Non-pigmented ciliary epithelial cell (primary cell): ENCODE results near the gene LRMDA.
"Not testable (repeated sequence)": the region's sequence is repeated elsewhere in the genome, so short reads cannot be mapped to it uniquely, and the experiment has no call there.

ENCODE experiments used
- DNase-seq: peaks from one replicate; pipeline ENCODE4 v3.0.0-alpha.2; 2010; ENCODE audit warnings: low read depth

Gene LRMDA

DNA sequence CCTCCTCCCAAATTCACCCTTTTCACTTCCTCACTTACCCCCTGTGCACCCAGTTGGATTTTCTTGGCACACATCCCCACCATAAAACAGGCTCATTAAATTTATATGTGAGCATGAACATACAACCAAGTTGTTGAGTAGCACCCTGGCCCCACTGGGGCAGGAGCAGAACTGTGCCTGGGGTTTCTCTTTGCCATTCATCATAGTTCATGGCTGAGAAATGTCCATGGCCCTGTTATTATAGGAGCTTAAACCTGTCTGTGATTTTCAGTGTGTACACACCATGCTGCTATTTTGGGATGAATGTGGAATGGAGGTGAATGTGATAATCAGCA, 618.8 kb downstream of the LRMDA start:
- no peak for DNase-seq

DNA sequence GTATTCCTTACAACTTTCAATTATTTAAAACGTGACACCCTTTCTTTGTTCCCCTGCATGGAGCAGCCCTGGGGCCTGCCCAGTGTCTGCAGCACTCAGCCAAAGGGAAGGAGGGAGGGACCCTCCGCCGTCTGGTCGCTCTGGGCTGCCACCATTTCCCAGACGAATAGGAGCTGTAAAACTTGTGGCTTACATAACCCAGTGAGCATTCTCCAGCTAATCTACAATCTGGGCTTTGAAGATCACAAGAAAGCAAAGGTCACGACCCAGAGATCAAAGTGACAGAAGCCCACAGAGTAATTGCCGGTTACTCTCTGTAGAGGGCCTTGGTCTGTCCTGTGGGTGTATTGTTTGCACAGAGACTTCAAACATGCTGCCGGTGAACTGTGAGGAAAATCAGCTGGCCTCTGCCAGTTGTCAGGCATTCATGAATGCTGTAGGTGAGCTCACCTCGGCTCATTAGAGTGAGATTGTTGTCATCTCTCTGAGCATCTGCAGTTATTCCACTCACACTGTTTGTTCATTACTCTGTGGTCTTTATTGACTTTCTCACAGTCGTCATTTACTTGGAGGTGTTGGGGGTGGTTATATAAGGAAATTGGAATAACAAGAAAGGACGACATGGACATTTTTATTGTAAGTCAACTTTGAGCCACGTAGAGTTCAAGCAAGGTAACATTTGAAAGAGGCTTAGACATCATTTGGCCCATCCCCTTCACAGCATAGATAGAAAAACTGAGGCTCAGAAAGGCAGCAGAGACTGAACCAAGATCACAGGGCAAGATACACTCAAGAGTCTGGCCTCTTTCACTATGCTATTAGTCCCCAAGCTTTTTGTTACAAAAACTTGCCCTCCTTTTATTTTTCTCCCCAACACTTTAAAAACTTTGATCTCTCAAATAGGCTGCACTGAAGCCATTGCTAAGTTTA, 619.8 kb downstream of the LRMDA start:
- no peak for DNase-seq

DNA sequence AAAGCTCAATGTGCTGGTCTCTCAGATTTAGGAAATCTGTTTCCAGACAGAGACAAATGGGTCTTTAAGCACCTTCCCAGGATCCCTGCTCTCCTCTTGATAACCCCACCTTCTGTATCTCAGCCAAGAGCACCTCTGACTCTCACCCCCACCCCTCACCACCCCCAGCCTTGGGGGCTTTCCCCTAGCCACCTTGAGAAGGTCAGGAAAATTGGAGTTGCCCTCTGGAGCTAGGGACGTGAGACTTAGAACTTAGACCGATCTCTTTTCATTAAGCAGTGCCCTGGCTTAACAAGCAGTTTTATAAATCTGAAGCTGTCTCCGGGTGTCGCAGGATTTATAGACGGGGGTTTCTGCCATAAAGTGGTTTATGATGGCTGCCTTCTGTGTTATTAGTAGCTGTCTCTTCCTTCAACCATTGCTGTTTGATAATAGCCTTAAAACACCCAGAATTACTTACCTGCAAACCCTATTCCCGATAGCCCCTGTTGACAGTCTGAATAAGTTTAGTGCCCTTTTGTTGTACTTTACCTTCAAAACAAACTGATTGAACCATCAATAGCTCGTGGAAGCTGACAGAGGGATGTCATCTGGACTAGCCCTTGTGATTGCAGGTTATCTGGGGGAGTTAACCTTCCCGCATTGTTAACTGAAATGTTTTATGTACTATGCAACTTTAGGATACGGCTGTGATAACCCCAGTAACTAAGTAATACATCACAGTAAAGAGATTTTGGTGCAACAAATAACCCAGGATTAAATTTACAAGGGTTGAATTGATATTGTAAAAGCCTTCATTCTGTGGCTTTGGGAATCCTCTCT, 621.5 kb downstream of the LRMDA start:
- no peak for DNase-seq

DNA sequence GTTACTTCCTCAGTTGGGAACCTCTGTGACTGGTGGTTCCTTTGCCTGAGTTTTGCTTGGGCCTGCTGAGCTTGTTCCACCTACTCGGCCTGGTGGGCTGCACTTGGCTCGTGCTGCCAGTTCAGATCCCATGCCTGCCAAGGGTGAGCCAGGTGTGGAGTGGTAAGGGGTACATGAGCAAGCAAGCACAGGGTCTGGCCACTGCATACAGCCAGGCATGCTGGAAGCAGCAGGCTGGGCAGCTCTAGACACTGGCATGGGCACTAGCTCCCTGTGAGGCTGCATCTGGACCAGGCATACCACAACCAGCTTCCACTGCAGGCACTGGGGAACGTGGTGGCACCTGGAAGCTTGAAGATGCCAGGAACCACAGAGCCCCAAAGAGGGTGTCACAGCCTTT, 624.0 kb downstream of the LRMDA start:
- DNase-seq: no peak

DNA sequence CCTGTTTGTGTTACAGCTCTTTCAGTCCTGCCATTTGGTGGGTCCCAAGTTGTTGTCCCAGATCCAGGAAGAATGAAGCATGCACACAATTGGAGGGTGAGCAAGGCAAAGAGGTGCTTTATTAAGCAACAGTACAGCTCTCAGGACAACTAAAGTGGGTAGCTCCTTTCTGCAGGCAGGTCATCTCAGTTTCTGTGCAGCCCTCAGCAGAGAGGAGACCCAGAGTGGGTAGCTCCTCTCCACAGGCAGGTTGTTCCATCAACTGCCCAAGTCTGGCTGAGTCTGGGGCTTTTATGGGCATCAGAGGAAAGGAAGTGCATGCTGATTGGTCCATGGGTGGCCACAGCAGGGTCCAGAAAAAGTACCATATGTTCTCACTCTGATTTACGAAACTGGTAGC, 624.5 kb downstream of the LRMDA start:
- no peak for DNase-seq

DNA sequence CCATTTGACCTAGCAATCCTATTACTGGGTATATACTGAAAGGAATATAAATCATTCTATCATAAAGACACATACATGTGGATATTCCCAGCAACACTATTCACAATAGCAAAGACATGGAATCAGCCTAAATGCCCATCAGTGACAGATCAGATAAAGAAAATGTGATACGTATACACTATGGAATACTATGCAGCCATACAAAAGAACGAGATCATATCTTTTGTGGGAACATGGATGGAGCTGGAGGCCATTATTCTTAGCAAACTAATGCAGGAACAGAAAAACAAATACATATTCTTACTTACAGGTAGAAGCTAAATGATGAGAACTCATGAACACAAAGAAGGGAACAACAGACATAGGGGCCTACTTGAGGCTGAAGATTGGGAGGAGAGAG, 629.6 kb downstream of the LRMDA start:
- DNase-seq: not testable (repeated sequence)

DNA sequence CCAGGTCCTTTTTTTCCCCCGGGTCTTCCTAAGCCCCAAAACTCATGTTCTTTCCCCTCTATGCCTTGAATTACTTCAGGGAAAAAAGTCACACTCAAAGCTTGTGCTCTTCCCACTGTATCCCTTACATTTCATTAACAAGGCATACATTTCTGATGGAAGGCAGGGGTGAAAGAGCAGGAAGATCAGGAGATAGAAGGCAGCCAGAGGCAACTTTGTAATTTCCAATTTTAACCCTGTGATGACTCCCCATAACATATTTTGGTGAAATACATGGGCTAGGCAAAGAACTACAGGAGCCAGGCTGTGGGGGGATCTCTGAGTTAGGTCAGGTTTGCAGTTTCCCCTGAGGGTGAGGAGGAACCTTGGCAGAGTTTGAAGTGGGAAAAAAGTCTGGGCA, 635.0 kb downstream of the LRMDA start:
- DNase-seq: no peak

DNA sequence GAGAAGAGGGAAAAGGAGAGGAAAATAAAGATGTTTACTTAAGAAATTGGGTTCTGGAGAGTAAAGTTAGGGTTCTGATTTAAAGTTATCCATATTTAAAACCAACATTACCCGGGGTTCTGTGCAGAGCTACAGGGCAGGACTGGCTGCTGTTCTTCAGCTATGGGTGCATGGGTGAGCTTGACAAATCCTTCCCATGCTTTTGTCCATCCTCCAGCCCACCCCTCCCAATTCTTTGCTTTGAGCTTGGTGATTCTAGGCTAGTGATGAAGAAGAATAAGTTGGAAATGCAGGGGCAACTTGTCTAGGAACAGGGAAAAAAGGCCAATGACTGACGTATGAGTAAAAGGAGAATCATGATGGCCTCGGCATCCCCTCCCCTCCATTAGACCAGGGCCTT, 636.0 kb downstream of the LRMDA start:
- no peak for DNase-seq

DNA sequence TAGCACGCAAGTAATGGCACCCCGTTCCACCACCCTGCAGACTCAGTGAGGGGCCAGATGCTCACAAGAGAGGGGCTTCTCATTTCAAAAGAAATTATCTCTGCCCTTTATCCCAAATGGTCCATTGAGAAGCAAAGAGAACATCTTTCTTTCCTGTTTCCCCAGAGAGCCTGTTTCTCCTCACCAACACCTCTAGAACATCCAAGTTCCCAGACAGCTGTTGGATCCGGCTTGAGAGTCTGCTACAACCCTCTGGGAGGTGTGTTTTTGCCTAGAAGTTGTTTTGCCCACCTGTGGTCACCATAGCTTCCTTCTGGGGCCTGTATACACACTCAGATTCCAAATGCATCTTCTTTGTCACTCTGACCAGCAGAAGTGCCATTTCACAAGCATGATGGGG, 637.4 kb downstream of the LRMDA start:
- DNase-seq: no peak

DNA sequence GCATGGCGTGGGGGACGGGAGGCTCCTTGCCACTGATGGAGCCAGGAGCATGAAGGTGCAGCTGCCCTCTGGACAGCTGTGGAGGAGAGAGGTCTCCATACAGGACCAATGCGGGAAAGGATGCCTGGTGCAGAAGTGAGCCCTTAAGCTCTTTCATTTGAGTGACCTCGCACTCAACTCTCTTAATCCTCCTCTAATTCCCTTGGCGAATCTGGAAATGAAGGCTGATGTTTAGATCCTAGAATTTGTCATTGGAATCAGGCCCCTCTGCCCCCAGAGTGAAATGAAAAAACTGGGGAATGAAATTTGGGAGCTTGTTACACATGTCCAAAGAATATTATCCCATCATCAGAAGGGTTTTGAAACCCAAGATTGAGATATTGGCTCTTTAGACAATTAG, 639.5 kb downstream of the LRMDA start:
- no peak for DNase-seq

DNA sequence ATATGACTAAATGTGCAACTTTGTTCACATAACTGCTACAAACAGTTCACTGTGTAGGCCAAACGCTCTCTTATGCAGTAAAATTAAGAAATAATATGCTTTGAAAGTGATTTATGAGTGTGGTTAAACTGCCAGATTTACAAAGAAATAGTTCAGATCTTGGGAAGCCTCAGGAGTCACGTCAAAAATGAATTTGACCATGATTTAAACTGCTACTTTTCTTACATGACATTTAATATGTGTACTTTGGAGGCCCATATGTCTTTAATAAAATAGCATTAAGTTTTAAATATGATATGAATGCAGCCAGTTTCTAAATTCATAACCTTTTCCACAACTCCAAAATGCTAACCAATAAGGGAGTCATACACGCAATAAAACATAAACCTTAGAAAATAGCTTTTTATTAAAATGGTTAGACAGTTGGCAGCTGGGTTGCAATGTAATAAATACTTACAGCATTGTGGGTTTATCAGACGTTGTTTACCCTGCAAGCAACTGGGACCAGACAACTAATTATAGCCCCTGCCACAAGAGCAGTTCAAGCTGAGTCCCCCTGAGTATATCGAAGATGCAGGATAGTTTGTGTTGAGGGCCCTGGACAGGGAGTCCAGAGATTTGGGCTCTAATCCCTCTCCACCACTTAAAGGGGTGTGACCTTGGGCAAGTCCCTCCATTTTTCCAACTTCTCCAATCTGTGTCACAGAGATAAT, 640.4 kb downstream of the LRMDA start:
- DNase-seq: no peak

DNA sequence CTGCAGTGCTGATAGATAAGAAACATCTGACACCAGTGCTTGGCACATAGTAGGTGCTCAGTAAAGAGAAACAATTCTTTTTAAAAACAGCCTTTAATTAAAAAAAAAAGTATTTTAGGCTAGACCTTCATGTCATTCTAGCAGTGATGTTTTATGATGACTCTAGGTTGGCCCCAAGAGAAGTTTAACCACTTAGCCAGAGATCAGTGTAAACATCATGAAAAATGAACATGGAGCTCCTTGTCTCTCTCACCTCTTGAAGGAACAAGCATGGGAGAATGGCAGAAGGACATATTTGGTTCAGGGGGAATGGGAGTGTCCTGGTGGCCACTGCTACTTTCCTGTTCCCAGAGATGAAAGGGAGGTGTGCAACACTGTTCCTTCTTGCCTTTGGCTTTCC, 641.0 kb downstream of the LRMDA start:
- DNase-seq: no peak

DNA sequence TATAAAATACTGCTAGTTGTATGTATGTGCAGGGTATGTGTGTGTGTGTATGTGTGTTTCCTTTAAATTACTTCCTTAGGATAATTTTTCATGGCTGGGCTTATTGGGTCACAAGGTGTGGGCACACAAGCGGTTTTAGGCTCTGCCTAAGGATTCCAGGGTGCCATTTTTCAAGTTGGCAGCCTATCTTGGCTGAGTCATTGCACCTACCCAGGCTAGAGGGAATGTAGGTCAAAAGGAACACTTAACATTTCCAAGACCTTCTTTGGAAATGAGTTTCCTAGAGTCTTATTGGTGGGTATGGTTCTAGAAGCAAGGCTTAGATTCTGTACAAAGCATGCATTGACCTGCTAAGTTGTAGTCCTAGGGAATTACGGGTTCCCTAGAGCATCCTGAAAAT, 642.1 kb downstream of the LRMDA start:
- DNase-seq: no peak

DNA sequence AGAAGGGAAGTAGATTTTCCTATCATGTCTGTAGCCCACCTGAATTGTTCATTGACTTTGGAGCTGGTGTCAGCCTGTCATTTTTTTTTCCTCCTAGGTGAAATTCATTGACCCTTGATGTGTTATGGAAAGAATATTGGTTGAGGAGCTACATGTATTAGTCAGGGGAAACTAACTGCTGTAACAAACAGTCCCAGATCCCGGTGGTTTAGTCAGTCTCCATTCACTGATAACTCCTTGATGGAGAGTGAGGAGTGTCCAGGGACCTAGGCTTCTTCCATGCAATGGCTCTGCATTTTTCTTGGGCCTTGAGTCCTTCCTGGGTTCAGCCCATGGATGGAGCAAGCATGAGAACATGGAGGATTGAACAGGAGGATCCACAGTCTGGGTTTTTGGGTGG, 643.2 kb downstream of the LRMDA start:
- DNase-seq: no peak

DNA sequence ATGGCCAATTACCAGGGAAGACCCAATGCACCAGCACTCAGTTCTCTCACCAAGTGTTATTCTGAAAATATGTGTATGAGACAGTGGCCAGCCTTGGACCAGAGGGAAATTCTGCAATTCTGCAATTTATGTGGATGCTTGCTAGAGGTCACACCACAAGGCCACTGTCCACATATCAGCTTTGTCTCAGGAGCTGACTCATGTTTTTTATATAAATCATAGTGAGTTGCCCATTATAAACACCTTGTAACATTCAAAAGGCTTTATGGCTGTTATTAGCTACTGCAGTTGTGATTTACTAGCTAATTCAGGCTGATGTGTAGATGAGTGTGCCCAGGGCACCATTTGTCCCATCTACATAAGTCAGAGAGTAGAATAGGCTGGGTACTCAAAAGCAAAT, 649.0 kb downstream of the LRMDA start:
- no peak for DNase-seq

DNA sequence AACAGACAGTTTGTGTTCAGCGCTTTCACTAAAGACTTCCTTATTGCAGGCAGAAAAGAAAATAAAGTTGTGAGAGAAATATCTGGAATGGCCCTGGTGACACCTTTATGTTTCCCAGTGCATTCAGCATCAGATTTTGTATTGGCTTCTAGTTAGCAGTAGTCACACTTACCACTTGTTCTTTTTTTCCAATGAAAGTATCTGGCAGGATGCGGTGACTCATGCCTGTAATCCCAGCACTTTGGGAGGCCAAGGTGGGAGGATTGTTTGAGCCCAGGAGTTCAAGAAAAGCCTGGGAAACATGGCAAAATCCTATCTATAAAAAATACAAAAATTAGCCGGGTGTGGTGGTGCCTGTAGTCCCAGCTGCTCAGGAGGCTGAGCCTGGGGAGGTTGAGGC, 649.6 kb downstream of the LRMDA start:
- no peak for DNase-seq

DNA sequence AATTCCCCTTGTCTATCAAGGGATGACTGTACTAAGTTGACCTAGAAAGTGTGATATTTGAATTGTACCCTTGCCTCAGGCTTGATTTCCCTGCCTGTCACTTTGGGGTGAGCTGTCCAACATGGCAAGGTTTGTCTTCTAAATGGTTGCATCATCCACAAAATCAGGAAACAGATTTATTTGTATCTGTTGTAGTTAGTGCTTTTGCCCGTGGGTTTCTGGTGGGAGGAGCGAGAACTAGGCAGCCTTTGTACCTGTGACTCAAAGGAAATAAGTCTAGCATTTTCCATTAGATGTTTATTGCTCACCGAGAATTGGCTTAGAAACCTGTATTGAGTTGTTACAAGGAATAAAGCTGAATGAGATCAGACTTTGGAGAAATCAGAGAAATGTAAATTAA, 650.8 kb downstream of the LRMDA start:
- no peak for DNase-seq

DNA sequence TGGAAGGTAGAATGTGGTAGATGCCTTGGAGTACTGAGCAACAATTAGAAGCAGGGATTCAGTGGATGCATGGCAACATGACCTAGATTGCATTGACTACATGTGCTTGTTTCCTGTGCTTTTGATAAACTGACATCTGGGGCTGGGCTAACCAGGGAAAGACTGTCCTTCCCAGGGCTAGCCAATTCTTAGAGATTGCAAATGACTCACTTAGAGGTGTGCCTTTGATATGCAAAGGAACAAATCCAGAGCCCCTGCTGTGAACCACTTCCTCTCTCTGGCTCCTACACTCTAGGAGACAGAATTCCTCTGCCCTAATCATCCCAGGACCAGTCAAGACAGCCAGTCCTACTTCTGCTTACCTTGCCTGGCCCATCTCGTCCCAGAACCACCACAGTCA, 651.5 kb downstream of the LRMDA start:
- DNase-seq: peak; percentile 70

DNA sequence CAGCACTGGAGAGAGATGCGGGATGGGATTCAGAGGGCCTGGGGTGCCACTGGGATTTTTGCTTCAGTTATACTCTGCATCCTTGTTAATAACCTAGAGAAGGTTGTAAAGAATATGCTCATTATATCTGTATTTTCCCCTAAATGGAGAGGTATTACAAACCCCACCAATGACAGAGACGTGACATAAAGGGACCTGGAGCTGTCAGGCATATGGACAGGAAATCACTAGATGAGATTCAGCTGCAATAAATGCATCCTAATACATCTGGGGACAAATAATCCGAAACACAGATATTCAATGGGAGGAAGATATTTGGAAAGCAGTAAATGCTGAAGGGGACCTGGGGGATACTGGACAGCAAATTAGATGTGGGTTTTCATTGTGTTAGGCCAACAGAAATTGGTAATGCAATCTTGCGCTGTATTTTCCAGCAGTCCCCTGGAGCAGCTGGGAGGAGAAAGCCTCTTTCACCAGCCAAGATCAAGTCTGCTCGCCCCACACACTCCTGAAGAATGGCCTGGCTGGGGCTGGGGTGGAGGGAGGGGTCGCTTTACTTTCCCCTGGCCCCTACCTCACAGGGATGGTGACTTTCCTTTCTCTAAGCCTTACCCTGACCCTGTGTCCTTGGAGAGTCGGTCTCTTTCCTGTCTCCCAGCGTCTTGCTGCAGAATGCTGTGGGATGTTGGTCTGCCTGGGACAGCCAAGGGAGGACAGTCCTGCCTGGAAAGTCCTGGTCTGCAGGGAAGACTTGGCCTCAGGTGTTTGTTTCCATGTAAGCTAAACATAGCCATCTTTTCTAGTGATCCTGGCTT, 653.8 kb downstream of the LRMDA start:
- no peak for DNase-seq

DNA sequence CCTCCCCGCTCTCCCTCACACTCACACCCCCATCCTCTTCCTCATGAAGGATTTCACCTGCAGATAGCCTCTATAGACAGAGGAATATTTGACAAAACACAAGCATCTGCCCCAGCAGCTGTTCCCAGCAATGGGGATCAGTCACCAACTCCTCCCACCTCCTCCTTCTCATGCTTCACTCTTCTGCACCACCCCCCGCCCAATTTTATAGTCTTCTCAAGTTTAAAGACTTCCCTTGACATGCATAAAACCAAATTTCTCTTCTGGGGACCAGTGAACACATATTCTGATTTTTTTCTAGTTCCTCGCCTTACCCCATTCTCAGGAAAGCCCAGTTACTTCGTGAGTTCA, 654.4 kb downstream of the LRMDA start:
- no peak for DNase-seq

DNA sequence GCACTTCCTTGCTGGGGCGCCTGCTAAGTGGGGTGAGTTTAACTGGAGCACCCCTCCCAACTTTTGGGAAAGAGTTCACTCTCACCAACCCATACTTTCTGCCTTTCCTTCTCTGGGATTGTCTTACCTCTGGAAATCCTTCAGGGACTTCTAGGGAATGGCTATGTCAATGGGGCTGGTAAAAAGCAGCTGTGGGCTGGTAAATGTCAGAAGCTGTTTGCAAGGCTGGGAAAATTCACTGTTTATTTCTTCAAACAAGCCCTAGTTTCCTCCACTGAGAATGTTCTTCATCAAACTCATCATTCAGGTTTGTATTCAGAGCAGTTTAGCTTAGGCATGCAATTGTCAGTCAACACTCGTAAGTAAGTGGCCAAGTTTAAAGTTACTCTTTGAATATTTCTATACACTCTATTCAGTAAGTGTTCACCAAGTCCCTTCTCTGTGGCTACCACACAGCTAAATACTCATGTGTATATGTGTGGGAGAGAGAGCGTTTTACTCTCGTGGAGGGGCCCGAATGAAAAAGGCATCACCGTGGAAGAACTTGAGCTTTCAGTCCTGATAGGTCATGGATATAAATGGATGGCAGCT, 654.8 kb downstream of the LRMDA start:
- DNase-seq: no peak
